Measurements from ENCODE around the gene ACKR2.

DNA sequence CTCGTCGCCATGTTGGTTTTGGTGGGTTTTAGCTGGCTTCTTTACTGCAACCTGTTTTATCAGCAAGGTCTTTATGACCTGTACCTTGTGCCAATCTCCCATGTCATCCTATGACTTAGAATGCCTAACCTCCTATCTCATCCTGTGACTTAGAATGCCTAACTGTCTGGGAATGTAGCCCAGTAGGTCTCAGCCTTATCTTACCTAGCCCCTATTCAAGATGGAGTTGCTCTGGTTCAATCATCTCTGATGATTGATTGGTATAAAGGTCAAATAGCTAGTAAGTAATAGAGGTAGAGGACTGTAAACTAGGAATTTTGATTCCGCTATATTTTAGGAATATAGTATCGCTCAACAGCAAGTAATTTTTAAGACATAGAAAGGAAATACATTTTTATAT, 1.3 kb upstream of the ACKR2 start:
- TF ChIP-seq, protein P1, sequence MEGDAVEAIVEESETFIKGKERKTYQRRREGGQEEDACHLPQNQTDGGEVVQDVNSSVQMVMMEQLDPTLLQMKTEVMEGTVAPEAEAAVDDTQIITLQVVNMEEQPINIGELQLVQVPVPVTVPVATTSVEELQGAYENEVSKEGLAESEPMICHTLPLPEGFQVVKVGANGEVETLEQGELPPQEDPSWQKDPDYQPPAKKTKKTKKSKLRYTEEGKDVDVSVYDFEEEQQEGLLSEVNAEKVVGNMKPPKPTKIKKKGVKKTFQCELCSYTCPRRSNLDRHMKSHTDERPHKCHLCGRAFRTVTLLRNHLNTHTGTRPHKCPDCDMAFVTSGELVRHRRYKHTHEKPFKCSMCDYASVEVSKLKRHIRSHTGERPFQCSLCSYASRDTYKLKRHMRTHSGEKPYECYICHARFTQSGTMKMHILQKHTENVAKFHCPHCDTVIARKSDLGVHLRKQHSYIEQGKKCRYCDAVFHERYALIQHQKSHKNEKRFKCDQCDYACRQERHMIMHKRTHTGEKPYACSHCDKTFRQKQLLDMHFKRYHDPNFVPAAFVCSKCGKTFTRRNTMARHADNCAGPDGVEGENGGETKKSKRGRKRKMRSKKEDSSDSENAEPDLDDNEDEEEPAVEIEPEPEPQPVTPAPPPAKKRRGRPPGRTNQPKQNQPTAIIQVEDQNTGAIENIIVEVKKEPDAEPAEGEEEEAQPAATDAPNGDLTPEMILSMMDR (IDR thresholded peaks at IDR 0.05; ENCODE audit: low read depth, low read length), result no peak
- TF ChIP-seq EZH2phosphoT487 (IDR thresholded peaks at IDR 0.05; ENCODE audit: low read depth), result no peak
